Skeletal muscle tissue (tissue), 4 donors: ENCODE results near the gene KLHL29. TPM values are rescaled to one million over a fixed set of nuclear protein-coding genes. Genes with fewer than 3 reads are reported as not detected.

Source experiments
- H3K27ac ChIP-seq: one replicate; pipeline ENCODE4 v1.7.0; 2013; ENCODE audit warnings: mild to moderate bottlenecking, low read depth, low read length, inconsistent platforms
- H3K27me3 ChIP-seq, 3 donors: one replicate each; pipeline ENCODE4 v1.7.0; 2013; ENCODE audit warnings: low read length in 3 of 3; ENCODE audit not compliant: control insufficient read depth in 3 of 3, insufficient read depth in 3 of 3
- H3K36me3 ChIP-seq, 3 donors: one replicate each; pipeline ENCODE4 v1.7.0; 2013; ENCODE audit warnings: low read length in 3 of 3; ENCODE audit not compliant: control insufficient read depth in 3 of 3, insufficient read depth in 3 of 3
- H3K4me1 ChIP-seq, 3 donors: one replicate each; pipeline ENCODE4 v1.7.0; 2013; ENCODE audit warnings: low read length in 3 of 3, mild to moderate bottlenecking in 3 of 3; ENCODE audit not compliant: control insufficient read depth in 3 of 3, insufficient read depth in 3 of 3
- H3K4me3 ChIP-seq, 3 donors: one replicate each; pipeline ENCODE4 v1.7.0; 2013; ENCODE audit warnings: low read length in 3 of 3
- H3K9ac ChIP-seq, 3 donors: one replicate each; pipeline ENCODE4 v1.7.0; 2013; ENCODE audit warnings: low read length in 3 of 3, mild to moderate bottlenecking in 3 of 3, moderate library complexity in 2 of 3, low read depth in 1 of 3
- H3K9me3 ChIP-seq, 3 donors: one replicate each; pipeline ENCODE4 v1.7.0; 2013; ENCODE audit warnings: low read length in 3 of 3; ENCODE audit not compliant: control insufficient read depth in 3 of 3
- total RNA-seq: library from RNA; depleted of rRNA; stranded (reverse); fragments of >200 nt; gene quantifications from one replicate; pipeline ENCODE4 v1.2.3, GENCODE V29; 2014
- donor health status: Osteomylitis.

Gene KLHL29
- total RNA-seq, 1 donor from 2014 or later = 3.7 TPM

DNA sequence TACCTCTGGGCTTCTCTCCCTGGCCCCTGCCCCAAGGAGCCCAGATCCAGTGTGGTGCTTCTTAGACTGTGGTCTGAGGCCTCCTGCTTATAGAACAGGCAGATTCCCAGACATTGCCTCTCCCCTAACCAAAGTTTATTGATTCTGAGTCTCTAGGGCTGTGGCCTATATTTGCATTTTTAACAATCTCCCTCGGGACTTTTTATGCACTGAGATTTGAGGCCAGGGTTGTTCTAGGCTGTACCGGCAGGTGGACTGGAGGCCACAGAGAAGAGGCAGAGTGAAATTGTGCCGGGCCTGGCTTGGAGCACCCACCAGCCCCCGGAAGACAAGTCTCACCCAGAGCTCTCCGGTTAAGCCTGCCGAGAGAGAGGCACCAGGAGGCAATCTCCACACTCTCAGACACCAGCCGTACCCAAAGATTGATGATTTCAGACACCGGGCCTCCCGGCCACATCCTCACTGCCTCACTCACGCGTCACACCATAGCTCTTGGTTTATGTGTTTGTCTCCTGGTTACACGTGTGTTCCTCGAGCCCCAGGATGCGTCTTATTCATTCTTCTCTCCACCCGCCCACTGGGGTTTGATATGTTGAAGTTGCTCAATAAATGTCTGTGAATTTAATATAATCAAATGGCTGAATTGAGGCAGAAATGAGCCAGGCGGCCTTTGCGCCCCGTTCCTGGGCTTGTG lies 203.7 kb downstream of the KLHL29 start:
- Histone ChIP-seq H3K4me3 (no peak overlapping the region), H3K27me3 (no peaks in the 10 kb centered on the region), H3K4me1 (peaks cover 48 to 66% (median 53%) of the 10 kb centered on the region in 3 donors), H3K9me3 (no peaks in the 10 kb centered on the region), H3K27ac (peak overlapping the region; percentile 77), H3K9ac (peak overlapping the region in 1 of 3 donors; percentile 25), H3K36me3 (no peaks in the 10 kb centered on the region)

DNA sequence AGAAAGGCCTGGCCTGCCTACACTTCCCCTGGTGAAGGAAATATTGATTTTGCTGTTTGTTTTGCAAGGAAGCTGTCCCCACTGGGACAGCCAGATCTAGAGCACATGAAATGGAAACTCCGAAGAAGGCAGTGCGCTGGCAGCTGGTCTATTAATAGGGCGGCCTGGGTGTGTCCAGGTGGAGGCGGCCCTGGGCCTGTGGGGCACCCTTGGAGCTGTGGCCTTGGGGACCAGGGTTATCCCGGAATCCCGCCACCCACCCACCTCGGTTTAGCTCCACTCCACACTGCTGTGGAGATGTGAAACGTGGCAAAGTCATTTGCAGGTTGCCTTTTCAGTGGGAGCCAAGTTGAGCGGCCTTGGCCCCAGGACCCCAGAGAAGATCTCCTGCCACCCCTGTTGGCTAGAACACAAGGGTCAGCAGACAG lies 204.3 kb downstream of the KLHL29 start:
- Histone ChIP-seq H3K4me1 (peaks cover 48 to 60% (median 53%) of the 10 kb centered on the region in 3 donors), H3K9me3 (no peaks in the 10 kb centered on the region), H3K4me3 (peak overlapping the region in 1 of 3 donors; percentile 3), H3K27ac (peak overlapping the region; percentile 77), H3K27me3 (no peaks in the 10 kb centered on the region), H3K36me3 (no peaks in the 10 kb centered on the region), H3K9ac (peak overlapping the region in 2 of 3 donors; percentile 15 to 35)

DNA sequence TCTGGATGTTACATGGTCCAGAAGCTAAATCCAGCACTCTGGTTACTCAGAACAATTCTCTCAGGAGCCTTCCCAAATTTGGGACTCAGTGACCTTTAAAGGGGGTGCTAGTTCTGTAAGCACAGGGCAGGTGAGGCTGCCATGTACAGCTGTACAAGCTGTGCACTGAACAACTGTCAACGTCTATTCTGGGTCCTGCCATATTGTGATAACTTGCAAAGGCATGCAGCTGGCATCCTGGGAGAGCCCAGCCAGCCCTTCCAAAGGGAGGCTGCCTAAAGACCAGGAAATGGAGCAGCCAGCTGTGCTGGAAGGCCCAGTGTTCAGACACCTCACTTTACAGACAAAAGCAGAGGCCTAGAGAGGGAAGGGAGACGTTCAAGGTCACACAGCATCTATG lies 204.8 kb downstream of the KLHL29 start:
- H3K4me1 ChIP-seq = peaks cover 50 to 58% (median 55%) of the 10 kb centered on the region in 3 donors
- H3K27me3 ChIP-seq = no peaks in the 10 kb centered on the region
- peak overlapping the region in 1 of 3 donors; percentile 3 for H3K4me3 ChIP-seq
- peak overlapping the region in 2 of 3 donors; percentile 7 to 35 for H3K9ac ChIP-seq
- no peaks in the 10 kb centered on the region for H3K36me3 ChIP-seq
- H3K27ac ChIP-seq = peak overlapping the region; percentile 77
- no peaks in the 10 kb centered on the region for H3K9me3 ChIP-seq

DNA sequence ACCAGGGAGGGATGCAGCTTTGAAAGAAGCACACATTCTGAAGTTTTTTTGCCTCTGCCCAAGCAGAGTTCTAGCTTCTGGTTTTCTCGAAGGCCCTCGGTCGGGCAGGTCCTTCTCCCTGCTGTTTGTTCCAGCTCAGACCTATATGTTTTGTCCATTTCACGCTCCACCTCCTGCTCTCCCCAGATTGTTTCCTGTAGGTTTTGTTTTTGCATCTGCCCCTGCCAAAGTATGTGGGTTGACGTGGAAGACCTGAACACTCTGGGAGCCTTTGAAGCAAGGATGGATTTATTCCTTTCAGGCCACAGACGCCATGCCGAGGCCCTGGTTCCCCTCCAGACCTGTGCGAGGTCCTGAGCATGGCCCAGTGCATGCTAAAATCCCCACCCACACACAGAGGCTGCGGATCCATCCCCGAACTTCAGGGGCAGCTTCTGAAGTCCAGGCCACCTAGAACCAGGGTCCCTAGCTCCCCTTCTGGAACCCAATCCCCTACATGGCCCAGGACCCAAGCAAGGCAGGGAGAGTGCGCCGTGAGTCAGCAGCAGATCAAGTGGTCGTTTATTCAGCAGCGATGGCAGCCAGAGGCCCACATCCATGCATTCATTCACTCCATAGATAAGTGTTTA lies 205.4 kb downstream of the KLHL29 start:
- H3K27ac ChIP-seq = peak overlapping the region; percentile 77

DNA sequence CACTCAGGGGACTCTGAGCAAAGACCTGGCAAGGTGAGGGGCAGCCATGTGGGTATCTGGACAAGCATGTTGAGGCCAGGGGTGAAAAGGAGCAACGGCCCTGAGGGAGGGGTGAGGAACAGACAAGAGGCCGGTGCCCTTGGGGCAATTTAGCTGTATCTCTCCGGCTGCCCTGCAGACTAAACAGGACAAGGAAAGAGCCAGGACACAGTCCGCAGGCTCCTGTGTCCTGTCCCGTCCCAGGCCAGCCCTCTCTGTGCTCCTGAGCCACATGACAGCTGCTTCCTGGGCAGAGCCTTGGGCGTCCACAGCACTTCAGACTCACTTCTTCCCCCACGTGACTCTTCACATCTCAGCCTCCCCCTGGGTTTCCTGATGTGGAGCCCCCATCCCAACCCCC lies 206.1 kb downstream of the KLHL29 start:
- Histone ChIP-seq H3K36me3 (no peaks in the 10 kb centered on the region), H3K9me3 (no peaks in the 10 kb centered on the region), H3K4me3 (no peak overlapping the region), H3K27me3 (no peaks in the 10 kb centered on the region), H3K27ac (no peak overlapping the region), H3K9ac (no peak overlapping the region), H3K4me1 (peaks cover 50 to 58% (median 55%) of the 10 kb centered on the region in 3 donors)

More for the DNA sequence above, 205.4 kb downstream of the KLHL29 start:
- peaks cover 50 to 57% (median 54%) of the 10 kb centered on the region in 3 donors for H3K4me1 ChIP-seq
- H3K9me3 ChIP-seq = no peaks in the 10 kb centered on the region
- no peaks in the 10 kb centered on the region for H3K36me3 ChIP-seq
- H3K27me3 ChIP-seq = no peaks in the 10 kb centered on the region
- H3K4me3 ChIP-seq = no peak overlapping the region
- H3K9ac ChIP-seq = no peak overlapping the region

DNA sequence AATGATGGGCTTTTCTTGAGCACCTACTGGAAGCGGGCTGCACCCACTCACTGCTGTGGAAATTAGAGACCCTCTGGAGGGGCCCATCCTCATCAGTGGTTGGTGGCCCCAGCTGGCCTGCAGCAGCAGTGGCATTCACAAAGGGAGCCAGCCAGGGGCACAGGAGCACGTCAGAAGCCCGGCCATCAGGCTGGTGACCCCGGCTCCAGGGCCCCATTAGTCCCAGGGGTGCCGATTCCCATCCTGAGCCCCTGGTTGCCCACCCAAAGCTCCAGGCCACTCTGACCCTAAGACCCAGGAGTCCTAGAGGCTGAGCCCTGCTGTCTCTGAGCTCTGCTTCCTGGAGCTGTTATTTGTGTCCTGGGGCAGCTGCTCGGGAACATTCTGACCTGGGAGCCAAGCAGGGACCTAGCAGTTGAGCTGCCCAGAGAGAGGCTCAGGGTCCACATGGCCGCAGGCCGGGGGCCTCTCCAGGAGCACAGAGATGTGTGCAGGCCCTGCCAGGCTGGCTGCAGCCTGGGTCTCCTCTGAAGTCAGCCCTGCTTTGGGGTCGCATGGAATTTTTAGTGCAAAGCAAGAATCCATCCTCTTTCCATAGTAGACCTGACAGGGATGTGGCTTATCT lies 207.2 kb downstream of the KLHL29 start:
- Histone ChIP-seq H3K9ac (no peak overlapping the region), H3K27me3 (no peaks in the 10 kb centered on the region), H3K36me3 (no peaks in the 10 kb centered on the region), H3K9me3 (no peaks in the 10 kb centered on the region), H3K27ac (no peak overlapping the region), H3K4me3 (no peak overlapping the region), H3K4me1 (peaks cover 58 to 66% (median 62%) of the 10 kb centered on the region in 3 donors)

DNA sequence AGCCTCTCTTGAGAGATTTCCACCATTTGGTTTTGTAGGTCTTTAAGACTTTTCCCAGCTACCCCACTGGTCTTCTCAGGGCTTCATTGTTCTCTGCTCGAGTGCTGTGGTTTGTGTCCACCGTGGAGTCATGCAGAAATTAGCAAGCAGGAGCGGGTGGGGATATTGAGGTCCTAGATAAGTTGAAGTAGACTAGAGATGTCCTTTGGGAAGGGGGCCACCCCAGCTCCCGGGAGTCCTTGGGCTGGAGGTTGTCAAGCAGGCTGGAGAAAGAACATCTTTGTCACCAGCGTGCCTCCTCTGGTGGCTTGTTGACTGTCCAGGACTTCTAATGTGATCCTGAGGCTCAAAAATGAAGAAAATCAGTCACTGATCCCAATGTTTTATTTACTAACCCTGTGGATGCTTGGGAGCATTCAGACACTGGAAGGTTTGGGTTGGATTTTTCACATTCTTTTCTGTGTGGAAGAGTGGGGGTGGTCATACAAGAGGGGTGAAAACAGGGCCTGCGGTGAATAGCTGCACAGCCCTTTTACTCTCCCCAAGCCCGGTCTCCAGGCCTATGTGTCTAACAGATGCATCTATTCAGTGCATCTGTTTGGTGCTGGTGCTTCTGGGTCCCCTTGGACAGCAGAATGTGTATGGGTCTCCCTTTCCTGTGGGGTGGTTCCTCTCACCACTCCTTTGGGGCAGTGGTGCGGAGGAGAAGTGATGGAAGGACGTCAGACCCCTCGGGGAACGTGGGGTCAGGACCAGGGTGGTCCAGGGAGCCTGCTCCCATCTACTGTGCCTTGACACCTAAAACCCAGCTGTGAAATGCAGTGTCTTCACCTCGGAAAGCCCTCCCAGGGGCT lies 208.1 kb downstream of the KLHL29 start:
- H3K4me3 ChIP-seq = no peak overlapping the region
- no peak overlapping the region for H3K27ac ChIP-seq
- H3K9ac ChIP-seq = no peak overlapping the region
- H3K4me1 ChIP-seq = peaks cover 57 to 62% (median 61%) of the 10 kb centered on the region in 3 donors
- no peaks in the 10 kb centered on the region for H3K36me3 ChIP-seq
- H3K27me3 ChIP-seq = no peaks in the 10 kb centered on the region
- H3K9me3 ChIP-seq = no peaks in the 10 kb centered on the region

DNA sequence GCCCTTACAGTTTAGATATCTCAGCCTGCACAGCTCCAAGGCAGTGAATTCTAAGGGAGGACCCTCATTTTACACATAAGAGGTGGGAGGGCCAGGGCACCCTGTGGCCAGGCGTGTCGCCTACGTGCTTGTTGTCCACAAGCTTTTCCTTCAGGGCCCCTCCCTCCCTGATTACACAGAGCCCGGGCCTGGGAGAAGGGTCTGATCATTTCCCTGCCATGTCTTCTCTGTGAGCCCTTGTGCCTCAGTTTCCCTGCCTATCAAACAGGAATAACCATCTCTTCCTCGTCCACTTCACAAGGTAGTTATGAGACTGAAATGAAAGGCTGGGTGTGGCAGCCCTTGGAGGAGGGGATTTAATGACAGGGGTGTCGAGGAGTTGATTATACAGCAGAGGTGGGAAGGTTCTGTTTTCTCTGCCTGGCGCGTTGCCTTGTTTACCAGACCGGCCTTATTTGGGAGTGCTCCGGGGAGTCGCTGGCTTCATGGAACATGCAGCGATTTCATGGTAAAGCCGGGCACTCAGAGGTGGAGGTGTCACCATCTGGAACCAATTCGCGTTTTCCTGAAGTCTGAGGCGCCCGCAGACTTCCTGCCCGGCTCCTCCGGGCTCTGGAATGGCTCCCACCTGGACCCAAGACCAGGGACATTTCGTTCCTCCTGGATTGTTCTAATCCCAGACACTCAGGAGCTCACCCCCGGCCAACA lies 208.9 kb downstream of the KLHL29 start:
- Histone ChIP-seq H3K9ac (peak overlapping the region in 1 of 3 donors; percentile 33), H3K36me3 (no peaks in the 10 kb centered on the region), H3K4me1 (peaks cover 49 to 55% (median 54%) of the 10 kb centered on the region in 3 donors), H3K9me3 (no peaks in the 10 kb centered on the region), H3K27me3 (no peaks in the 10 kb centered on the region), H3K4me3 (no peak overlapping the region), H3K27ac (no peak overlapping the region)

DNA sequence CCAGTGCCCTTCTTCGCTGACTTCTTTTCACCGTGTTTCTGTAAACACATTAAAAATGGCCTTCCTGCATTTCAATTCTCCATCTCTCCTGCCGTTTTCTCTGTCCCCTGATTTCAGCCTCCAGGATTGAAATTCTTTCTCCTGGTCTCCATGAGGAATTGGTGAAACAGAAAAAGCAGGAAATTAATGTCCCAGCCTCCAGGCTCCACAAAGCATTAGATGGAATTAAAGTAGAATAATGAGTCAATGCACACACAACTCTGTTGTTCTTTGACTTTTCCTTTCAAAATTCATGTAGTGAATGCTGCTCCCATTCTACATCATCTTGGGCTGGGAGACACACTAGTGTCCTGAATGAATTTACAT lies 209.5 kb downstream of the KLHL29 start:
- Histone ChIP-seq H3K27ac (no peak overlapping the region), H3K27me3 (no peaks in the 10 kb centered on the region), H3K9me3 (no peaks in the 10 kb centered on the region), H3K36me3 (no peaks in the 10 kb centered on the region), H3K4me3 (peak overlapping the region in 1 of 3 donors; percentile 24), H3K4me1 (peaks cover 44 to 50% (median 49%) of the 10 kb centered on the region in 3 donors), H3K9ac (no peak overlapping the region)
